SH-SY5Y (cell line): ENCODE data around the gene ANKS3.

ENCODE experiments used
- GATA2 ChIP-seq: IDR thresholded peaks from 2 replicates; pipeline ENCODE4 v1.6.1; 2011; ENCODE audit warnings: mild to moderate bottlenecking, low read depth, low read length
- GATA3 ChIP-seq: IDR thresholded peaks from 2 replicates; pipeline ENCODE4 v1.6.1; 2011; ENCODE audit warnings: low read depth, mild to moderate bottlenecking, low read length, moderate library complexity

DNA sequence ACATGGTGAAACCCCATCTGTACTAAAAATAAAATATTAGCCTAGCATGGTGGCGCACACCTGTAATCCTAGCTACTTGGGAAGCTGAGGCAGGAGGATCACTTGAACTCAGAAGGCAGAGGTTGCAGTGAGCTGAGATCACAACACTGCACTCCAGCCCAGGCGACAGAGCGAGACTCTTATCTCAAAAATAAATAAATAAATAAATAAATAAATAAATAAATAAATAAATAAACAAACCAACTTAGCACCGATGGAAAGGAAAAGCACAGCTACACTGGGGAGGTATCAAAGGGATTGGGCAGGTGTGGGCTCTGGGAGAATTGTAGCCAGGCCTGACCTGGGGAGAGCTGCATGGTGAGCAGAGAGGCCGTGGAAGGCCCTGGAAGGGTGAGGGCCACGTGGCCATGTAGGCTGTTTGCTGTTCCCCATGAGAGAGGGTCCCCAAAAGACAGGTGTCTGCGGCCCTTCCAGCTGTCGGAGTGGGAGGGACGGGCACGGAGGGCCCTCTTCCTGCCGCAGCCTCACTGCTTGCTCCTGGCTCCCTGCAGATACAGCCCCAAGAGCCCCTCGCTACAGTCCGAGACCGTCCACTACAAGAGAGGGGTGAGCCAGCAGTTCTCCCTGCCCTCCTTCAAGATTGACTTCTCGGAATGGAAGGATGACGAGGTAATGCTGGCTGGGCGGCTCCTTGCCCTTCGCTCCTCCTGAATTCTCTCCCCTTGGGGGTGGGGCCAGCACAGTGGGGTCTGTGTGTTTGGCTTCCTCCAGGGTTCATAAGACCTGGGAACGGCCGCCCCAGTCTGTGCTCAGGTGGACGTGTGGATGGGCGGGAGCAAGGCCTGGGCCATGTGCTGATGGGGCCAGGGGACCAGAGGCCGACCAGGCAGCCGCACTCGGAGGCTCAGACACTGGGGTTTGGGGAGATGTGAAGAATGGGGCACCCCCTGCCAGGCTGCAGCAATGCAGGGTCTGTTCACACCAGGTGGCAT, 77.1 kb downstream of the ANKS3 start:
- TF ChIP-seq GATA2 (no peak), GATA3 (no peak)
